MG63 (cell line): ENCODE results near the gene ANTXR2. TPM values are rescaled to one million over a fixed set of nuclear protein-coding genes. Genes with fewer than 3 reads are reported as not detected.

Source experiments
- DNase-seq: peaks from one replicate; pipeline ENCODE4 v3.0.0-alpha.2; 2020
- H3K27me3 ChIP-seq: fragments of 250-450 bp; sonication (Bioruptor Pico); 2 replicates; pipeline ENCODE4 v1.5.1; 2020; ENCODE audit warnings: mild to moderate bottlenecking, moderate library complexity
- H3K36me3 ChIP-seq: fragments of 250-450 bp; sonication (Bioruptor Pico); 2 replicates; pipeline ENCODE4 v1.5.1; 2020; ENCODE audit warnings: mild to moderate bottlenecking, moderate library complexity
- H3K4me3 ChIP-seq: fragments of 250-450 bp; sonication (Bioruptor Pico); 2 replicates; pipeline ENCODE4 v1.5.1; 2020; ENCODE audit warnings: mild to moderate bottlenecking, moderate library complexity
- H3K9me3 ChIP-seq: fragments of 250-450 bp; sonication (Bioruptor Pico); 2 replicates; pipeline ENCODE4 v1.5.1; 2020; ENCODE audit warnings: mild to moderate bottlenecking, moderate library complexity
- total RNA-seq: library from RNA; depleted of rRNA; stranded (reverse); fragments of >200 nt; shearing (Covaris generic); gene quantifications from 2 replicates; pipeline ENCODE4 v1.2.3, GENCODE V29; 2014; ENCODE audit warnings: low replicate concordance

ANTXR2 gene
- total RNA-seq, 1 experiment from 2014 or later: 5.6 TPM

DNA sequence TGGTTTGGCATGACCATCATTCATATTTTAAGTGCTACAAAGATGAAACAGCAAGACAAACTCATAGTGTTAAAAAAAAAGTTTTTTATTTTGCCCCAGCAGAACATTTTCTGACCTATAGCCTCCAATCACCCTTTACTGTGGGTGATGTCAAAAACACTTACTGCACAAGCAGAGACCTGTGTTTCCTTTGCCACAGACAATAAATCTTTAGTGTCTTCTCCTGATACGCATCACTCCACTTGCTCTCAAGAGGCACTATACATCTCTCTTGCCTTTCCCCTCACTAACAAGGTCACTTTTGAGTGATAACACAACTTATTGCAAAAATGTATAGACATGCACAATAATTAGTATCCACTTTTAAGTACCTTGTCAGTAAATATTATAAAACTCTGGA is 125.6 kb downstream of the ANTXR2 start:
- Histone ChIP-seq H3K27me3 (no peaks in the 10 kb centered on the region), H3K4me3 (no peak overlapping the region), H3K36me3 (no peaks in the 10 kb centered on the region), H3K9me3 (no peaks in the 10 kb centered on the region)
- no peak for DNase-seq

GRCh38 chr4:79935274-79935673 is 137.8 kb downstream of the ANTXR2 start:
- no peak for DNase-seq

DNA sequence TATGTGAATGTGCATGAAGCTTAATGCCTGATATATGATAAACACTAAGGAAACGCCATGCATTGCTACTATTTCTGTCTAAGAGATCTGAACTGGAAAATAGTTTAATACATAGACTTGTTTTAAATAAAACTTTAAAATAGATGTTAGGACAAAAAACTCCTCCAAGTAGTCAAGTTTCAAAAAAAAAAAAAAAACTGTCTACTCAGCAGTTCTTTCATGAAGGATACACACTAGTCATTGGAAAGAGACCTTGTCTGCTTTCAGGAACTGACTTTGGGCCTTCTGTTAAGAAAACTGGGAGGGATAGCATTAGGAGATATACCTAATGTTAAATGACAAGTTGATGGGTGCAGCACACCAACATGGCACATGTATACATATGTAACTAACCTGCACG is 138.4 kb downstream of the ANTXR2 start:
- Histone ChIP-seq H3K36me3 (no peaks in the 10 kb centered on the region), H3K9me3 (no peaks in the 10 kb centered on the region), H3K4me3 (no peak overlapping the region), H3K27me3 (no peaks in the 10 kb centered on the region)
- no peak for DNase-seq

More at GRCh38 chr4:79935274-79935673, 137.8 kb downstream of the ANTXR2 start:
- H3K9me3 ChIP-seq: no peaks in the 10 kb centered on the region
- no peaks in the 10 kb centered on the region for H3K36me3 ChIP-seq
- H3K4me3 ChIP-seq: no peak overlapping the region
- H3K27me3 ChIP-seq: no peaks in the 10 kb centered on the region

- no peak for DNase-seq
- Histone ChIP-seq H3K36me3 (no peaks in the 10 kb centered on the region), H3K9me3 (no peaks in the 10 kb centered on the region), H3K27me3 (no peaks in the 10 kb centered on the region), H3K4me3 (no peak overlapping the region)
Observed at GRCh38 chr4:79927931-79928330, 145.1 kb downstream of the ANTXR2 start.

GRCh38 chr4:79923281-79923680 is 149.7 kb downstream of the ANTXR2 start:
- H3K4me3 ChIP-seq: no peak overlapping the region
- no peaks in the 10 kb centered on the region for H3K36me3 ChIP-seq
- H3K9me3 ChIP-seq: no peaks in the 10 kb centered on the region
- no peak for DNase-seq
- H3K27me3 ChIP-seq: no peaks in the 10 kb centered on the region

DNA sequence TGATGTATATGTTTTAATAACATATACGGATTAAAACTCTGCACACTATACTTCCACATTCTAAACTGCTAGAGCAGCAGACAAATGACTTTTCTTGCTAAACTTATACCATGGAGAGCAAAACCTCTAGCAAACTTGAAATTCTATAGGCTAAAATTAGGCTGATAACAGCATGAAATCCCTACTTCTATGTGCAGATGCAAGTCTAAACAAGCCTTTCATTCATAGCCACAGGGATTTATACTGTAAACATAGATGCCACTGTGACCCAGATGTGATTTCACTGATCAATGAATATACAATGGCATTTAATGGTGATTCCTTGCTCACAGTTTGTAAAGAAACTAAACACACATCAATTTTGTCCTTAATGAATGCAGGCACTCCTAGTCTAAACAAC is 151.0 kb downstream of the ANTXR2 start:
- Histone ChIP-seq H3K4me3 (no peak overlapping the region), H3K27me3 (no peaks in the 10 kb centered on the region), H3K36me3 (no peaks in the 10 kb centered on the region), H3K9me3 (no peaks in the 10 kb centered on the region)
- DNase-seq: no peak

DNA sequence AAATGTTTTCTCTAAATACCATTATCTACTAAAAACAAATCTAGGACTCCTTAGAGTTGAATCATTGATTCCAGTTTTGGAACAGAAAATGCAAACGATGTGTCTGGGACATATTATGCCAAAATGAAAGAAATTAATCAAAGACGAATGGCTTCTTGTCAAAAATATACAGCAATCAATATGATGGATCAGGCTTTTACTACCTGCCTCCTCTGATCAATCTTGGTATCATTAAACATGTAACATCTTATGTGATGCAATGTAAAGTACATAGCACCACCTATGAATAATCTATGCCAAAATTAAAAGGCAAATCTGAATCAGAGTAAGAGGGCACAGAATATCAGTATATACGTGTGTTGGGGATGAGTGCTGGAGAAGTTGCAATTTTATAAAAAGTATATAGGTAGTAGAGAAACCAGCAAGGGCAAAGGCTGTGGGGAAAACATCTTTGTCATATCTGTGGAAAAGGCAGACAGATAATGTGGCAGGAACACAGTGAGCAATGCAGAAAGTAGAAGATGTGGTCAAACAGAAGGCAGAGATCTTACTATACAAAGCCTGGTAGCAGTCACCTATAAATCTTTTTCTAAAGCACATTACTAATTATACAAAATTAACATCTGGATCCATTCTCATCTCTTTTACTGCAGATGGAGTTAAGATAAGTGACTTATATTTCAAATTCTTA is 152.7 kb downstream of the ANTXR2 start:
- Histone ChIP-seq H3K36me3 (no peaks in the 10 kb centered on the region), H3K27me3 (no peaks in the 10 kb centered on the region), H3K4me3 (no peak overlapping the region), H3K9me3 (no peaks in the 10 kb centered on the region)
- DNase-seq: no peak

- Histone ChIP-seq H3K4me3 (no peak overlapping the region), H3K36me3 (no peaks in the 10 kb centered on the region), H3K9me3 (no peaks in the 10 kb centered on the region), H3K27me3 (no peaks in the 10 kb centered on the region)
- no peak for DNase-seq
Observed at GRCh38 chr4:79918292-79918691, 154.7 kb downstream of the ANTXR2 start.

DNA sequence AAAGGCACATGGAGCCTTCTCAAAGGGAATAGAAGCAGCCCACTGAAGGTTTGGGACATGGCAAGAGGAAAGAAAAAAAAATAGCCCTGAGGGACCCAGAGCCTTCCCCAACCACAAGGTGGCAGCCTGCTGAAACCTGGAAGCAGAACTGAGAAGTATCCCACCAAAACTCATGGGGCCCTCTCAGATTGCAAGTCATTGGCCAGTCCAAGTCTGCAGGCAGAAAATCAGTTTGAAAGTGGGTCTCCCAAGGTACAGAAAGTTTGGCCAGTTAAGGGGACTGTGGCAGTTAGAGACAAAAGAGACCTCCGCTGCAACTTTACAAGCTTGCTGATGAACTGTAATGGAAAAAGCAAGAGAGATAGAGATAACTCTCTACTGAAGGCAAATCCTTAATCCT is 155.8 kb downstream of the ANTXR2 start:
- H3K36me3 ChIP-seq: no peaks in the 10 kb centered on the region
- H3K4me3 ChIP-seq: no peak overlapping the region
- no peaks in the 10 kb centered on the region for H3K27me3 ChIP-seq
- DNase-seq: no peak
- no peaks in the 10 kb centered on the region for H3K9me3 ChIP-seq

GRCh38 chr4:79915246-79915645 is 157.8 kb downstream of the ANTXR2 start:
- Histone ChIP-seq H3K36me3 (no peaks in the 10 kb centered on the region), H3K27me3 (no peaks in the 10 kb centered on the region), H3K4me3 (no peak overlapping the region), H3K9me3 (no peaks in the 10 kb centered on the region)
- no peak for DNase-seq

DNA sequence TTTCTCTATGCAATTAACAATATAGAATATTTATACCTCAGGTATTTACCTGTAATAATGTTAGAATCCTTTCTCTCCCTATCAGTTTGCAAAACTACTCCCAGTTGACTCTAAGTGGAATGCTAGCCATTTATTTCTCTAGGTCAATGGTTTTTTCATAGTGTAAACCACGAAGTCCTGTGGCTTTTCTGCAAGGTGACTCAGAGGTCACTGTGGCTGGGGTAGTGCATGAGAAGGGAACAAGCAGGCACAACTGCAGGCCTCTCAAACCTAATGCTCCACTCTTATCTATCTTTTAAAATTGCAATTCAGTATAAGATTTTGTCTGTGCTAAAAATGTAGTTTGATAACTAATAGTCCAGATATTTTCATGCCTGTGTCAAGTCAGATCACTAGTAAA is 159.4 kb downstream of the ANTXR2 start:
- no peaks in the 10 kb centered on the region for H3K36me3 ChIP-seq
- no peaks in the 10 kb centered on the region for H3K27me3 ChIP-seq
- DNase-seq: no peak
- no peaks in the 10 kb centered on the region for H3K9me3 ChIP-seq
- H3K4me3 ChIP-seq: no peak overlapping the region

DNA sequence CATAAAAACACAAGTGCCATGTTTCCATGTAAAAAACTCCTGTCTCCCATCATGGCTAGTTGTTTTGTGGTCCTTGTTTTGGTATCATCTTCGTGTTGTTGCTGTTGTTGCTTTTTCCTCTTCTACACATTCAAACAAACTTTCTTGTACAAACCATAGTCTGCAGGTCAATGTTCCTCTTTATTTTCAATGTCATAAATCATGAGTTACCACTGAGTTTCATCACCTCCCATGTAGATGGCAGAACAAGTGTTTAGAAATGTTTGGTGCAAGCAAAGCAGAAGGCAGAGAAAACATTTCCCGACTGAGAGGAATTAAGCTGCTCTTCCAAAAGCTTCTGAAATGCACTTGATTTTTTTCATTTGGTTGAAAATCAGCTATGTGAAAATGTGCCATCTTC is 166.0 kb downstream of the ANTXR2 start:
- no peak overlapping the region for H3K4me3 ChIP-seq
- H3K36me3 ChIP-seq: no peaks in the 10 kb centered on the region

GRCh38 chr4:79906303-79906702 is 166.7 kb downstream of the ANTXR2 start:
- Histone ChIP-seq H3K36me3 (no peaks in the 10 kb centered on the region), H3K27me3 (no peaks in the 10 kb centered on the region), H3K9me3 (no peaks in the 10 kb centered on the region), H3K4me3 (no peak overlapping the region)
- DNase-seq: no peak

More for the DNA sequence above, 166.0 kb downstream of the ANTXR2 start:
- DNase-seq: no peak
- H3K27me3 ChIP-seq: no peaks in the 10 kb centered on the region
- H3K9me3 ChIP-seq: no peaks in the 10 kb centered on the region

GRCh38 chr4:79905212-79905611 is 167.8 kb downstream of the ANTXR2 start:
- no peaks in the 10 kb centered on the region for H3K36me3 ChIP-seq

GRCh38 chr4:79904331-79904730 is 168.7 kb downstream of the ANTXR2 start:
- no peak for DNase-seq
- Histone ChIP-seq H3K4me3 (no peak overlapping the region), H3K36me3 (no peaks in the 10 kb centered on the region), H3K9me3 (no peaks in the 10 kb centered on the region), H3K27me3 (no peaks in the 10 kb centered on the region)

More at GRCh38 chr4:79905212-79905611, 167.8 kb downstream of the ANTXR2 start:
- no peak for DNase-seq
- Histone ChIP-seq H3K9me3 (no peaks in the 10 kb centered on the region), H3K27me3 (no peaks in the 10 kb centered on the region), H3K4me3 (no peak overlapping the region)

DNA sequence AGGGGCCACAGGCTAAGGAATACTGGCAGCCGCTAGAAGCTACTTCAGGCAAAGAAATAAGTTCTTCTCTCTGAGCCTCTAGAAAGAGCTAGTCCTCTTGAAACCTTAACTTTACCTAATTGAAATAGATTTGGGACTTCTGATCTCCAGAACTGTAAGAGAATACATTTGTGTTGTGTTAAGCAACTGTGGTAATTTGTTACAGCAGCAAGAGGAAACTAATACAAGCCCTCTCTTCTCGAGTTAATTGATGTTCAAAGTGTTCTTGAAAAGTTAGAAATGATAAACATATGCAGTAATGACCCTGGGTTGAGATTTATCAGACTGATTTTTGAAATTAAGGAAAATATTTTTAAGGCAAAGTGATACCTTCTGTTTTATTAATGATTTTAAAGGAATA is 172.8 kb downstream of the ANTXR2 start:
- no peak overlapping the region for H3K4me3 ChIP-seq
- no peaks in the 10 kb centered on the region for H3K36me3 ChIP-seq
- no peaks in the 10 kb centered on the region for H3K27me3 ChIP-seq
- no peak for DNase-seq
- H3K9me3 ChIP-seq: no peaks in the 10 kb centered on the region

GRCh38 chr4:79899481-79899880 is 173.5 kb downstream of the ANTXR2 start:
- H3K4me3 ChIP-seq: no peak overlapping the region
- no peaks in the 10 kb centered on the region for H3K27me3 ChIP-seq
- no peaks in the 10 kb centered on the region for H3K9me3 ChIP-seq
- H3K36me3 ChIP-seq: no peaks in the 10 kb centered on the region
- no peak for DNase-seq

DNA sequence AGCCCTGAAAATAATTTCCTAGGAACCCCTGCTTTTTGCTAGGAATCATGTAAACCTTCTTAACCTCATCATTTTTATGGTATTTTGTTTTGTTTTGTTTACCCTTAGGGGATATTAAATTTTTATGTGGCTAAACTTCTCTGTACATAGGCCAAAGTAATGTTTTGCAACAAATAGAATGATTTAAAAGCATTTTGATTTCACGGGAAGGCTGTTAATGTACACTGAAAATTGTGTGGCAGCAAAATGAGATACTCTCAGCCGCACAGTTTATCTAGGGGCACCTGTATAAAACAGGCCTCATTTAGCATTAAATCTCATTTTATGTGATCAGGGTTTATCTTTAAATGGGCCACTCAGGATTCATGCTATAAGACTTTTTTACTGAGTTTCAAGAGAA is 175.0 kb downstream of the ANTXR2 start:
- no peak overlapping the region for H3K4me3 ChIP-seq
- H3K27me3 ChIP-seq: no peaks in the 10 kb centered on the region
- no peak for DNase-seq
- H3K9me3 ChIP-seq: no peaks in the 10 kb centered on the region
- H3K36me3 ChIP-seq: no peaks in the 10 kb centered on the region

DNA sequence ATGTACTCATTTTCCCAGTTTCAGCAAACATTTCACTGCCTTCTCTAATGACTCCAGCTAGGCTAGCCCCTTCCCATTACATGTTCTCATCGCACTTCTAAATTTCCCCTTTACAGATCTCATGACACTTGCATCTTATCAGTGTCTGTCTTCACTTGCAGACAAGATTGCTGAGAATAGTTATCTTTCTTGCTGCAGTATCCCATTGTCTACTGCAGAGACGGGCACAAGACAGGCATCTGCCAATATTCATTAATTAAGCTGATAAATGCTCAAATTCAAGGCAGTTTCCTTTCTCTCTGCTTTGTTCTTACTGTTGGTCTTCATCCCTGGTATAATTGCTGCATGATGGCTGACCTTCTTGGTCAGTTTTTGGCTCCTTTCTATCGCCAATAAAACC is 175.9 kb downstream of the ANTXR2 start:
- Histone ChIP-seq H3K27me3 (no peaks in the 10 kb centered on the region), H3K4me3 (no peak overlapping the region), H3K9me3 (no peaks in the 10 kb centered on the region), H3K36me3 (no peaks in the 10 kb centered on the region)
- DNase-seq: no peak
